SK-N-SH (cell line): ENCODE results near the gene RICTOR. TPM values are rescaled to one million over a fixed set of nuclear protein-coding genes. Genes with fewer than 3 reads are reported as not detected.

Experiments used
- CTCF ChIA-PET: fragments of 300-600, 350-600 bp; formaldehyde crosslinking; extraction: SDS; loops from one replicate; lab custom pipeline; 2021; lab: Yijun Ruan, JAX
- POLR2A ChIA-PET: fragments of 350-600 bp; sonication (Branson Sonifier 250); formaldehyde crosslinking; extraction: SDS; loops from one replicate; lab custom pipeline; 2020; ENCODE audit warnings: antibody characterized with exemption, inconsistent platforms; lab: Yijun Ruan, JAX
- DNase-seq: peaks from one replicate; pipeline ENCODE4 v3.0.0; 2012
- H2AFZ ChIP-seq: fragments of 200-600 bp; sonication (generic); 2 replicates; pipeline ENCODE4 v1.8.1; 2016; ENCODE audit warnings: antibody characterized with exemption, mild to moderate bottlenecking, low read depth
- H3F3A ChIP-seq: fragments of 200-600 bp; sonication (generic); replicated peaks from 2 replicates; pipeline ENCODE3; 2016; ENCODE audit warnings: antibody characterized with exemption, mild to moderate bottlenecking; ENCODE audit not compliant: insufficient read depth
- H3K27ac ChIP-seq, 2 experiments: fragments of 200-500 bp in 1 of 2; fragments of 200-600 bp in 1 of 2; sonication (Bioruptor generic) in 1 of 2; sonication (generic), shearing (Covaris generic) in 1 of 2; 2 replicates each; pipeline versions ENCODE4 v1.5.1 to v1.6.1; 2014 to 2016; ENCODE audit warnings: low read depth in 2 of 2, inconsistent platforms in 1 of 2, low read length in 1 of 2, mild to moderate bottlenecking in 1 of 2, mixed read lengths in 1 of 2
- H3K27me3 ChIP-seq: fragments of 200-600 bp; sonication (generic), shearing (Covaris generic); 2 replicates; pipeline ENCODE4 v1.6.1; 2016; ENCODE audit warnings: mixed run types; ENCODE audit not compliant: insufficient read depth
- H3K36me3 ChIP-seq, 2 experiments: fragments of 200-500 bp in 1 of 2; fragments of 200-600 bp in 1 of 2; sonication (Bioruptor generic) in 1 of 2; sonication (generic) in 1 of 2; replicated peaks in 1 of 2; 2 replicates each; pipeline versions ENCODE3 to v1.5.1; 2014 to 2016; ENCODE audit warnings: low read length in 1 of 2, mild to moderate bottlenecking in 1 of 2; ENCODE audit not compliant: insufficient read depth in 2 of 2, control insufficient read depth in 1 of 2
- H3K4me1 ChIP-seq, 2 experiments: fragments of 200-500 bp in 1 of 2; fragments of 200-600 bp in 1 of 2; sonication (Bioruptor generic) in 1 of 2; sonication (generic), shearing (Covaris generic) in 1 of 2; 2 replicates each; pipeline versions ENCODE4 v1.5.1 to v1.6.1; 2014 to 2016; ENCODE audit warnings: low read depth in 1 of 2, low read length in 1 of 2, mixed run types in 1 of 2; ENCODE audit not compliant: insufficient read depth in 2 of 2, control insufficient read depth in 1 of 2
- H3K4me2 ChIP-seq: fragments of 200-600 bp; sonication (generic), shearing (Covaris generic); 2 replicates; pipeline ENCODE4 v1.6.1; 2017; ENCODE audit warnings: mixed run types
- H3K4me3 ChIP-seq, 2 experiments: fragments of 200-500 bp in 1 of 2; fragments of 200-600 bp in 1 of 2; sonication (Bioruptor generic) in 1 of 2; sonication (generic), shearing (Covaris generic) in 1 of 2; 2 replicates each; pipeline versions ENCODE4 v1.5.1 to v1.8.1; 2014 to 2016; ENCODE audit warnings: low read depth in 2 of 2, inconsistent platforms in 1 of 2, low read length in 1 of 2, mild to moderate bottlenecking in 1 of 2, mixed read lengths in 1 of 2, moderate library complexity in 1 of 2
- H3K79me2 ChIP-seq: fragments of 200-600 bp; sonication (generic); 2 replicates; pipeline ENCODE4 v1.8.1; 2017; ENCODE audit warnings: mild to moderate bottlenecking; ENCODE audit not compliant: insufficient read depth
- H3K9ac ChIP-seq: fragments of 200-600 bp; sonication (generic); 2 replicates; pipeline ENCODE4 v1.6.1; 2017; ENCODE audit warnings: mixed run types
- H3K9me2 ChIP-seq: fragments of 200-600 bp; sonication (generic); 2 replicates; pipeline ENCODE4 v1.6.1; 2017; ENCODE audit warnings: mixed run types
- H3K9me3 ChIP-seq: fragments of 200-600 bp; sonication (generic); 2 replicates; pipeline ENCODE4 v1.6.1; 2017; ENCODE audit warnings: mixed run types, mild to moderate bottlenecking, moderate library complexity
- H4K20me1 ChIP-seq: fragments of 200-600 bp; sonication (generic); 2 replicates; pipeline ENCODE4 v1.6.1; 2017; ENCODE audit warnings: mild to moderate bottlenecking, mixed run types; ENCODE audit not compliant: insufficient read depth
- EP300 ChIP-seq, 2 experiments: IDR thresholded peaks; 2 replicates each; pipeline versions ENCODE4 v1.4.0 to v1.6.1; 2012; ENCODE audit warnings: borderline replicate concordance in 1 of 2, low read depth in 1 of 2, low read length in 1 of 2
- EZH2phosphoT487 ChIP-seq: fragments of 200-600 bp; sonication (generic); IDR thresholded peaks from 2 replicates; pipeline ENCODE4 v1.6.1; 2017; ENCODE audit warnings: low read depth, mixed run types, mild to moderate bottlenecking, antibody characterized with exemption, moderate library complexity, borderline replicate concordance
- FOXJ3 ChIP-seq: sonication (generic); formaldehyde crosslinking; IDR thresholded peaks from 2 replicates; pipeline ENCODE4 v1.5.1; 2020; ENCODE audit warnings: mild to moderate bottlenecking, missing genetic modification reagents
- GABPA ChIP-seq: IDR thresholded peaks from 2 replicates; pipeline ENCODE4 v1.4.0; 2012; ENCODE audit warnings: low read depth, mild to moderate bottlenecking
- IRF3 ChIP-seq: fragments of 150-350 bp; IDR thresholded peaks from 2 replicates; pipeline ENCODE4 v1.6.1; 2016; ENCODE audit warnings: mild to moderate bottlenecking, low read depth, low read length
- JUND ChIP-seq: IDR thresholded peaks from 2 replicates; pipeline ENCODE4 v1.4.0; 2012
- MAX ChIP-seq: IDR thresholded peaks from 2 replicates; pipeline ENCODE4 v1.4.0; 2012; ENCODE audit warnings: low read depth
- POLR2AphosphoS5 ChIP-seq: IDR thresholded peaks from 2 replicates; pipeline ENCODE4 v1.6.1; 2012; ENCODE audit warnings: low read depth, low read length
- RAD21 ChIP-seq: IDR thresholded peaks from 2 replicates; pipeline ENCODE4 v1.6.1; 2012; ENCODE audit warnings: mild to moderate bottlenecking, low read length
- RFX5 ChIP-seq: IDR thresholded peaks from 2 replicates; pipeline ENCODE4 v1.6.1; 2012; ENCODE audit warnings: mild to moderate bottlenecking, improper control_type of control experiment, low read length
- RXRA ChIP-seq: IDR thresholded peaks from 2 replicates; pipeline ENCODE4 v1.4.0; 2012; ENCODE audit warnings: low read depth, mild to moderate bottlenecking, borderline replicate concordance
- TAF1 ChIP-seq: IDR thresholded peaks from 2 replicates; pipeline ENCODE4 v1.6.1; 2012; ENCODE audit warnings: low read depth, mild to moderate bottlenecking, low read length, moderate library complexity, borderline replicate concordance
- TCF12 ChIP-seq: IDR thresholded peaks from 2 replicates; pipeline ENCODE4 v1.4.0; 2012
- TEAD4 ChIP-seq: IDR thresholded peaks from 2 replicates; pipeline ENCODE4 v1.4.0; 2012; ENCODE audit warnings: mild to moderate bottlenecking, borderline replicate concordance; ENCODE audit not compliant: insufficient read depth
- YY1 ChIP-seq: IDR thresholded peaks from 2 replicates; pipeline ENCODE4 v1.4.0; 2012; ENCODE audit warnings: low read depth, mild to moderate bottlenecking
- ZBTB33 ChIP-seq: IDR thresholded peaks from 2 replicates; pipeline ENCODE4 v1.4.0; 2012; ENCODE audit warnings: low read depth, borderline replicate concordance
- polyA plus RNA-seq, 3 experiments: library from polyadenylated mRNA; depleted of rRNA; stranded (reverse); fragments of >200 nt; gene quantifications; 2 replicates each; pipeline ENCODE4 v1.2.3, GENCODE V29; 2012
- TF ChIP-seq, protein P1 (sequence below): IDR thresholded peaks from 2 replicates; pipeline ENCODE4 v1.6.1; 2012; ENCODE audit warnings: mild to moderate bottlenecking, low read depth, low read length, moderate library complexity
- TF ChIP-seq, protein P2 (sequence below): IDR thresholded peaks from 2 replicates; pipeline ENCODE4 v1.4.0; 2012; ENCODE audit warnings: low read depth, borderline replicate concordance
- TF ChIP-seq, protein P3 (sequence below): fragments of 150-350 bp; IDR thresholded peaks from 2 replicates; pipeline ENCODE4 v1.6.1; 2017; ENCODE audit warnings: antibody characterized with exemption, low read length, low read depth, borderline replicate concordance

The RICTOR gene
- polyA plus RNA-seq, 1 of the 3 experiments (the other 2 are of a cell fraction): 1.6 TPM

DNA sequence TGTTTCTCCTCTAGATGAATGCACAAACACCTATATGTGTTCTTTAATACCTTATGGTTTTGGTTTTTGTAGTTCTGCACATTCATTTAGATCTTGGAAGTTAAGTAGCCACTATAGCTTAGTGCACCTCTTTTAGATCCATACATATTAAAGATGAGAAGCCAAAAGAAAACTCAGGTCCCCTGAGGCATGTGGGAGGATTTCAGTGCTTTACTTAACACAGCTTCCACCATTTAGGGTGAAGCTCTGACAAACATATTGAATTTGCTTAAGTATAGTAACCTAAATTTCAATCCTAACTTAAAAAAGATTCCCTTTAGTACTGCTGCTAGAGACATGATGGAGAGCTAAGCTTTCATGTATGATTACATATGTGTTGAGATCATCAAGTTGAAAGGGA is 25.6 kb upstream of the RICTOR start:
- DNase-seq: no peak
- Histone ChIP-seq H3K9me2 (no peaks in the 10 kb centered on the region), H2AFZ (no peak overlapping the region), H3K9me3 (no peaks in the 10 kb centered on the region), H4K20me1 (no peaks in the 10 kb centered on the region), H3K9ac (no peak overlapping the region), H3K27ac (peak overlapping the region in 1 of 2 experiments; percentile 82; a peak in 1 of 4 replicates), H3K4me2 (no peak overlapping the region), H3K27me3 (no peaks in the 10 kb centered on the region), H3K4me1 (peaks cover 0 to 14% of the 10 kb centered on the region in 2 experiments; a peak in 2 of 4 replicates), H3K79me2 (no peaks in the 10 kb centered on the region), H3F3A (peaks cover 15% of the 10 kb centered on the region), H3K4me3 (no peak overlapping the region), H3K36me3 (no peaks in the 10 kb centered on the region)
- TF ChIP-seq RFX5: no peak
- no peak for TF ChIP-seq YY1
- TF ChIP-seq POLR2AphosphoS5: no peak
- TF ChIP-seq TEAD4: no peak
- TF ChIP-seq IRF3: no peak
- no peak for TF ChIP-seq MAX
- no peak for TF ChIP-seq GABPA
- TF ChIP-seq, protein P1, sequence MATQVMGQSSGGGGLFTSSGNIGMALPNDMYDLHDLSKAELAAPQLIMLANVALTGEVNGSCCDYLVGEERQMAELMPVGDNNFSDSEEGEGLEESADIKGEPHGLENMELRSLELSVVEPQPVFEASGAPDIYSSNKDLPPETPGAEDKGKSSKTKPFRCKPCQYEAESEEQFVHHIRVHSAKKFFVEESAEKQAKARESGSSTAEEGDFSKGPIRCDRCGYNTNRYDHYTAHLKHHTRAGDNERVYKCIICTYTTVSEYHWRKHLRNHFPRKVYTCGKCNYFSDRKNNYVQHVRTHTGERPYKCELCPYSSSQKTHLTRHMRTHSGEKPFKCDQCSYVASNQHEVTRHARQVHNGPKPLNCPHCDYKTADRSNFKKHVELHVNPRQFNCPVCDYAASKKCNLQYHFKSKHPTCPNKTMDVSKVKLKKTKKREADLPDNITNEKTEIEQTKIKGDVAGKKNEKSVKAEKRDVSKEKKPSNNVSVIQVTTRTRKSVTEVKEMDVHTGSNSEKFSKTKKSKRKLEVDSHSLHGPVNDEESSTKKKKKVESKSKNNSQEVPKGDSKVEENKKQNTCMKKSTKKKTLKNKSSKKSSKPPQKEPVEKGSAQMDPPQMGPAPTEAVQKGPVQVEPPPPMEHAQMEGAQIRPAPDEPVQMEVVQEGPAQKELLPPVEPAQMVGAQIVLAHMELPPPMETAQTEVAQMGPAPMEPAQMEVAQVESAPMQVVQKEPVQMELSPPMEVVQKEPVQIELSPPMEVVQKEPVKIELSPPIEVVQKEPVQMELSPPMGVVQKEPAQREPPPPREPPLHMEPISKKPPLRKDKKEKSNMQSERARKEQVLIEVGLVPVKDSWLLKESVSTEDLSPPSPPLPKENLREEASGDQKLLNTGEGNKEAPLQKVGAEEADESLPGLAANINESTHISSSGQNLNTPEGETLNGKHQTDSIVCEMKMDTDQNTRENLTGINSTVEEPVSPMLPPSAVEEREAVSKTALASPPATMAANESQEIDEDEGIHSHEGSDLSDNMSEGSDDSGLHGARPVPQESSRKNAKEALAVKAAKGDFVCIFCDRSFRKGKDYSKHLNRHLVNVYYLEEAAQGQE: no peak
- TF ChIP-seq, protein P2, sequence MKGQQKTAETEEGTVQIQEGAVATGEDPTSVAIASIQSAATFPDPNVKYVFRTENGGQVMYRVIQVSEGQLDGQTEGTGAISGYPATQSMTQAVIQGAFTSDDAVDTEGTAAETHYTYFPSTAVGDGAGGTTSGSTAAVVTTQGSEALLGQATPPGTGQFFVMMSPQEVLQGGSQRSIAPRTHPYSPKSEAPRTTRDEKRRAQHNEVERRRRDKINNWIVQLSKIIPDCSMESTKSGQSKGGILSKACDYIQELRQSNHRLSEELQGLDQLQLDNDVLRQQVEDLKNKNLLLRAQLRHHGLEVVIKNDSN: no peak
- no peak for TF ChIP-seq JUND
- TF ChIP-seq, protein P3, sequence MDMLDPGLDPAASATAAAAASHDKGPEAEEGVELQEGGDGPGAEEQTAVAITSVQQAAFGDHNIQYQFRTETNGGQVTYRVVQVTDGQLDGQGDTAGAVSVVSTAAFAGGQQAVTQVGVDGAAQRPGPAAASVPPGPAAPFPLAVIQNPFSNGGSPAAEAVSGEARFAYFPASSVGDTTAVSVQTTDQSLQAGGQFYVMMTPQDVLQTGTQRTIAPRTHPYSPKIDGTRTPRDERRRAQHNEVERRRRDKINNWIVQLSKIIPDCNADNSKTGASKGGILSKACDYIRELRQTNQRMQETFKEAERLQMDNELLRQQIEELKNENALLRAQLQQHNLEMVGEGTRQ: no peak
- no peak for TF ChIP-seq ZBTB33
- no peak for TF ChIP-seq RAD21
- TF ChIP-seq FOXJ3: no peak
- no peak for TF ChIP-seq EZH2phosphoT487
- TF ChIP-seq TAF1: no peak
- TF ChIP-seq RXRA: no peak
- no peak for TF ChIP-seq TCF12
- no peak for TF ChIP-seq EP300 (IDR thresholded peaks at IDR 0.05; ENCODE audit: borderline replicate concordance in 1 of 2, low read depth in 1 of 2, low read length in 1 of 2)
- ChIA-PET POLR2A (no interaction called here), CTCF (no interaction called here)
